H1 (cell line): ENCODE measurements around the gene OPHN1. TPM values are rescaled to one million over a fixed set of nuclear protein-coding genes. Genes with fewer than 3 reads are reported as not detected.
"Not testable (repeated sequence)": the region's sequence is repeated elsewhere in the genome, so short reads cannot be mapped to it uniquely, and the experiment has no call there.

Experiments used
- CTCF ChIA-PET: fragments of 300-600 bp; sonication (Branson Sonifier 250); formaldehyde crosslinking; loops from one replicate; lab custom pipeline; 2021; ENCODE audit not compliant: partially characterized antibody; lab: Charles Lee
- POLR2A ChIA-PET: fragments of 300-600 bp; sonication (Branson Sonifier 250); formaldehyde crosslinking; loops from one replicate; lab custom pipeline; 2021; ENCODE audit warnings: inconsistent platforms; ENCODE audit not compliant: partially characterized antibody; lab: Charles Lee
- DNase-seq, 2 experiments: peaks; one replicate each; pipeline versions ENCODE4 v3.0.0 to v3.0.0-alpha.2; 2010 to 2022; ENCODE audit warnings: low spot score in 2 of 2, low read depth in 1 of 2, mixed read lengths in 1 of 2
- FAIRE-seq: peaks from 2 replicates; lab custom pipeline; 2011; peaks lifted over from hg19 to GRCh38; lab: Jason Lieb, UNC
- H2AFZ ChIP-seq: 2 replicates; pipeline ENCODE4 v1.8.1; 2012; ENCODE audit warnings: low read length, inconsistent platforms
- H2AK5ac ChIP-seq: 2 replicates; pipeline ENCODE4 v1.6.1; 2013; ENCODE audit warnings: low read depth, low read length
- H2BK120ac ChIP-seq: replicated peaks from 2 replicates; pipeline ENCODE3; 2013; ENCODE audit warnings: low read depth, low read length, inconsistent platforms
- H2BK12ac ChIP-seq: 2 replicates; pipeline ENCODE4 v1.6.1; 2013; ENCODE audit warnings: low read depth, low read length
- H2BK15ac ChIP-seq: 2 replicates; pipeline ENCODE4 v1.6.1; 2013; ENCODE audit warnings: low read length
- H2BK20ac ChIP-seq: 2 replicates; pipeline ENCODE4 v1.6.1; 2013; ENCODE audit warnings: low read length
- H2BK5ac ChIP-seq: 2 replicates; pipeline ENCODE4 v1.6.1; 2013; ENCODE audit warnings: low read depth, low read length
- H3K14ac ChIP-seq: 2 replicates; pipeline ENCODE4 v1.6.1; 2013; ENCODE audit warnings: inconsistent platforms; ENCODE audit not compliant: insufficient read length
- H3K18ac ChIP-seq: 2 replicates; pipeline ENCODE4 v1.6.1; 2013; ENCODE audit warnings: low read length; ENCODE audit errors: extremely low read depth
- H3K23ac ChIP-seq: 2 replicates; pipeline ENCODE4 v1.6.1; 2013; ENCODE audit warnings: inconsistent platforms; ENCODE audit not compliant: insufficient read length
- H3K23me2 ChIP-seq: 2 replicates; pipeline ENCODE4 v1.6.1; 2013; ENCODE audit warnings: low read depth, low read length
- H3K27ac ChIP-seq: 2 replicates; pipeline ENCODE4 v1.6.1; 2011; ENCODE audit warnings: low read depth, low read length, inconsistent platforms
- H3K27me3 ChIP-seq, 4 experiments: replicated peaks in 1 of 4; 1 replicate in 1 of 4; 2 replicates in 3 of 4; pipeline versions ENCODE4 v1.6.1 to v1.8.1; 2011 to 2013; ENCODE audit warnings: low read length in 3 of 4, mild to moderate bottlenecking in 3 of 4, inconsistent platforms in 2 of 4, mixed read lengths in 2 of 4, moderate library complexity in 1 of 4; ENCODE audit not compliant: control insufficient read depth in 3 of 4, insufficient read depth in 3 of 4; ENCODE audit errors: extremely low read depth in 1 of 4
- H3K36me3 ChIP-seq, 4 experiments: 2 replicates each; pipeline versions ENCODE4 v1.6.1 to v1.8.1; 2011 to 2013; ENCODE audit warnings: mild to moderate bottlenecking in 4 of 4, low read length in 3 of 4, moderate library complexity in 2 of 4, control low read depth in 1 of 4, inconsistent platforms in 1 of 4; ENCODE audit not compliant: insufficient read depth in 4 of 4, control insufficient read depth in 2 of 4
- H3K4ac ChIP-seq: replicated peaks from 2 replicates; pipeline ENCODE3; 2013; ENCODE audit warnings: low read length, low read depth, mixed read lengths, inconsistent platforms; ENCODE audit not compliant: insufficient read length
- H3K4me1 ChIP-seq, 4 experiments: replicated peaks in 1 of 4; 1 replicate in 1 of 4; 2 replicates in 3 of 4; pipeline versions ENCODE4 v1.6.1 to v1.8.1; 2011 to 2013; ENCODE audit warnings: low read length in 3 of 4, inconsistent platforms in 2 of 4, mixed read lengths in 1 of 4; ENCODE audit not compliant: insufficient read depth in 4 of 4, control insufficient read depth in 3 of 4
- H3K4me2 ChIP-seq, 2 experiments: 2 replicates each; pipeline versions ENCODE4 v1.6.1 to v1.8.1; 2011 to 2013; ENCODE audit warnings: low read depth in 2 of 2, low read length in 2 of 2, control low read depth in 1 of 2, inconsistent platforms in 1 of 2, mild to moderate bottlenecking in 1 of 2; ENCODE audit not compliant: insufficient read depth in 1 of 2
- H3K4me3 ChIP-seq, 4 experiments: fragments of 200-600, 300-600 bp in 1 of 4; sonication (generic), shearing (Covaris generic), sonication (Bioruptor Twin) in 1 of 4; 2 replicates each; pipeline versions ENCODE4 v1.5.1 to v1.8.1; 2011 to 2016; ENCODE audit warnings: low read length in 4 of 4, low read depth in 3 of 4, control low read depth in 2 of 4, inconsistent platforms in 2 of 4, mild to moderate bottlenecking in 2 of 4, mixed read lengths in 1 of 4, moderate library complexity in 1 of 4; ENCODE audit not compliant: insufficient read depth in 2 of 4; ENCODE audit errors: extremely low read depth in 1 of 4
- H3K56ac ChIP-seq: replicated peaks from 2 replicates; pipeline ENCODE3; 2013; ENCODE audit warnings: low read depth, mild to moderate bottlenecking, mixed read lengths, low read length, inconsistent platforms; ENCODE audit not compliant: insufficient read length
- H3K79me1 ChIP-seq: 2 replicates; pipeline ENCODE4 v1.6.1; 2013; ENCODE audit warnings: low read depth, low read length, control low read depth
- H3K79me2 ChIP-seq, 2 experiments: 2 replicates each; pipeline versions ENCODE4 v1.6.1 to v1.8.1; 2012 to 2013; ENCODE audit warnings: low read length in 2 of 2, mild to moderate bottlenecking in 2 of 2, inconsistent platforms in 1 of 2; ENCODE audit not compliant: insufficient read depth in 2 of 2, control insufficient read depth in 1 of 2
- H3K9ac ChIP-seq, 4 experiments: replicated peaks in 1 of 4; 1 replicate in 1 of 4; 2 replicates in 3 of 4; pipeline versions ENCODE4 v1.6.1 to v1.8.1; 2011 to 2013; ENCODE audit warnings: low read depth in 3 of 4, low read length in 3 of 4, control low read depth in 2 of 4, mild to moderate bottlenecking in 2 of 4, moderate library complexity in 2 of 4, inconsistent platforms in 1 of 4; ENCODE audit errors: extremely low read depth in 1 of 4
- H3K9me3 ChIP-seq, 2 experiments: 2 replicates each; pipeline versions ENCODE4 v1.6.1 to v1.8.1; 2012 to 2013; ENCODE audit warnings: mild to moderate bottlenecking in 2 of 2, moderate library complexity in 2 of 2, control low read depth in 1 of 2, inconsistent platforms in 1 of 2, low read depth in 1 of 2, low read length in 1 of 2, mixed read lengths in 1 of 2; ENCODE audit not compliant: insufficient read depth in 2 of 2
- H4K20me1 ChIP-seq, 2 experiments: replicated peaks in 1 of 2; 2 replicates each; pipeline versions ENCODE3 to v1.8.1; 2011 to 2013; ENCODE audit warnings: inconsistent platforms in 2 of 2, low read length in 2 of 2, mild to moderate bottlenecking in 1 of 2; ENCODE audit not compliant: insufficient read depth in 2 of 2, control insufficient read depth in 1 of 2
- H4K5ac ChIP-seq: 2 replicates; pipeline ENCODE4 v1.6.1; 2013; ENCODE audit warnings: low read length, low read depth, mixed read lengths, inconsistent platforms; ENCODE audit not compliant: insufficient read length
- H4K8ac ChIP-seq: 2 replicates; pipeline ENCODE4 v1.8.0; 2013; ENCODE audit warnings: mild to moderate bottlenecking, moderate library complexity, low read length, inconsistent platforms; ENCODE audit not compliant: insufficient read depth; ENCODE audit errors: extremely low read depth
- H4K91ac ChIP-seq: replicated peaks from 2 replicates; pipeline ENCODE3; 2013; ENCODE audit warnings: low read length, mixed read lengths, inconsistent platforms; ENCODE audit not compliant: insufficient read length
- polyA plus RNA-seq, 7 experiments: library from polyadenylated mRNA; depleted of rRNA in 3 of 7; stranded (reverse) in 5 of 7; unstranded in 2 of 7; fragments of >200 nt in 5 of 7; fragments of 200-250 nt in 2 of 7; gene quantifications; 1 replicate in 5 of 7; 2 replicates in 1 of 7; 4 replicates in 1 of 7; pipeline versions ENCODE4 v1.2.1 to v1.2.3, GENCODE V29; 2011 to 2013; ENCODE audit warnings: missing spikeins in 2 of 7, mixed read lengths in 2 of 7
- total RNA-seq: library from RNA; stranded (reverse); fragmentation: NEBNext Ultra II Directional; extraction: Animal tissue kit (Norgen Biotek cat#: 25700); gene quantifications from 2 replicates; pipeline ENCODE4 v1.2.1, GENCODE V29; 2021

The OPHN1 gene
- total and polyA plus RNA-seq, 2 of the 8 experiments (the other 6 are each of a cell fraction or from before 2014, with no cell fraction given): 1.2 to 3.5 TPM

- H2BK20ac ChIP-seq, DNase-seq, H3K56ac ChIP-seq, FAIRE-seq, H3K14ac ChIP-seq, H3K18ac ChIP-seq, H2BK15ac ChIP-seq, H3K27ac ChIP-seq, H3K4me1 ChIP-seq, H3K23ac ChIP-seq, H3K4ac ChIP-seq, H3K4me2 ChIP-seq, H2BK5ac ChIP-seq, H2BK120ac ChIP-seq, CTCF ChIA-PET, H3K79me2 ChIP-seq, H4K5ac ChIP-seq, H3K36me3 ChIP-seq, POLR2A ChIA-PET, H4K20me1 ChIP-seq, H3K4me3 ChIP-seq, H4K8ac ChIP-seq, H3K79me1 ChIP-seq, H2AK5ac ChIP-seq, H3K23me2 ChIP-seq, H3K27me3 ChIP-seq, H3K9ac ChIP-seq, H4K91ac ChIP-seq, H2BK12ac ChIP-seq, H2AFZ ChIP-seq, H3K9me3 ChIP-seq: not testable (repeated sequence)
Observed at GRCh38 chrX:68078801-68079200, 354.5 kb downstream of the OPHN1 start.
